HepG2 (cell line): ENCODE results near the gene DIS3L2.
"Not testable (repeated sequence)": the region's sequence is repeated elsewhere in the genome, so short reads cannot be mapped to it uniquely, and the experiment has no call there.

ENCODE experiments used
- ELF4 ChIP-seq: sonication (generic); formaldehyde crosslinking; IDR thresholded peaks from 2 replicates; pipeline ENCODE4 v1.5.0; 2020; ENCODE audit warnings: missing genetic modification reagents, mild to moderate bottlenecking, moderate library complexity, borderline replicate concordance
- EZH2 ChIP-seq: conservative IDR thresholded peaks from 2 replicates; pipeline ENCODE4 v1.6.1; 2012; ENCODE audit warnings: mild to moderate bottlenecking, low read depth, low read length, moderate library complexity
- FOXM1 ChIP-seq: sonication (generic); formaldehyde crosslinking; IDR thresholded peaks from 2 replicates; pipeline ENCODE4 v1.5.0; 2020; ENCODE audit warnings: missing genetic modification reagents
- PAF1 ChIP-seq: IDR thresholded peaks from 2 replicates; pipeline ENCODE4 v1.6.1; 2016; ENCODE audit warnings: missing genetic modification reagents, missing compliant biosample characterization
- SNAI1 ChIP-seq: sonication (generic); formaldehyde crosslinking; IDR thresholded peaks from 2 replicates; pipeline ENCODE4 v1.5.0; 2020; ENCODE audit warnings: mild to moderate bottlenecking, missing genetic modification reagents, borderline replicate concordance
- SUZ12 ChIP-seq: fragments of 150-350 bp; IDR thresholded peaks from 2 replicates; pipeline ENCODE4 v1.6.1; 2014; ENCODE audit warnings: low read depth, low read length
- ZNF274 ChIP-seq: sonication (generic); formaldehyde crosslinking; IDR thresholded peaks from 2 replicates; pipeline ENCODE4 v1.5.1; 2020; ENCODE audit warnings: mild to moderate bottlenecking, missing genetic modification reagents
- TF ChIP-seq, protein P1 (sequence below): sonication (generic); formaldehyde crosslinking; IDR thresholded peaks from 2 replicates; pipeline ENCODE4 v1.5.0; 2020; ENCODE audit warnings: mild to moderate bottlenecking, missing genetic modification reagents, moderate library complexity
- TF ChIP-seq, protein P2 (sequence below): sonication (generic); formaldehyde crosslinking; IDR thresholded peaks from 2 replicates; pipeline ENCODE4 v1.4.0; 2020; ENCODE audit warnings: missing genetic modification reagents; ENCODE audit errors: not compliant biosample characterization

DNA sequence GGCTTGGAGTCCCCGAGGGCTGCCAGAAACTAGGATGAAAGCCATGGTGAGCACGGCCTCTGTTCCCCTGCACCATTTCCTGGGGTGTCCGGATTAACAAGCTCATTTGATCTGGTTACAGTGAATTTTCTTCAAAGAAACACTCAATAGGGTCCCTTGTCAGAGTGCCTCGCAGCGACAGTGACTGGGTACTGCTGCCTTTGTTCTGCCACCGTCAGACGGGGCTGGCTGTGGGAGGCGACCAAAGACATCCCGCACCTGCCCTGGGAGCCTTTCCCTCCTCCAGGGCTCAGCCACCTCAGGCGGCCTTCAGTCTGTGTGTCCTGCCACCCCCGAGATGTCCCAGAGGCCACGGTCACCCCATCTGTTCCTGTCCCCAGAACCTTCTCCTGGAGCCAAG is 408.5 kb downstream of the DIS3L2 start:
- TF ChIP-seq PAF1 (CRISPR knock-in tag); EZH2; FOXM1; SNAI1; ELF4 (CRISPR knock-in tag); SUZ12; ZNF274 (CRISPR knock-in tag): not testable (repeated sequence)
- TF ChIP-seq, protein P1, sequence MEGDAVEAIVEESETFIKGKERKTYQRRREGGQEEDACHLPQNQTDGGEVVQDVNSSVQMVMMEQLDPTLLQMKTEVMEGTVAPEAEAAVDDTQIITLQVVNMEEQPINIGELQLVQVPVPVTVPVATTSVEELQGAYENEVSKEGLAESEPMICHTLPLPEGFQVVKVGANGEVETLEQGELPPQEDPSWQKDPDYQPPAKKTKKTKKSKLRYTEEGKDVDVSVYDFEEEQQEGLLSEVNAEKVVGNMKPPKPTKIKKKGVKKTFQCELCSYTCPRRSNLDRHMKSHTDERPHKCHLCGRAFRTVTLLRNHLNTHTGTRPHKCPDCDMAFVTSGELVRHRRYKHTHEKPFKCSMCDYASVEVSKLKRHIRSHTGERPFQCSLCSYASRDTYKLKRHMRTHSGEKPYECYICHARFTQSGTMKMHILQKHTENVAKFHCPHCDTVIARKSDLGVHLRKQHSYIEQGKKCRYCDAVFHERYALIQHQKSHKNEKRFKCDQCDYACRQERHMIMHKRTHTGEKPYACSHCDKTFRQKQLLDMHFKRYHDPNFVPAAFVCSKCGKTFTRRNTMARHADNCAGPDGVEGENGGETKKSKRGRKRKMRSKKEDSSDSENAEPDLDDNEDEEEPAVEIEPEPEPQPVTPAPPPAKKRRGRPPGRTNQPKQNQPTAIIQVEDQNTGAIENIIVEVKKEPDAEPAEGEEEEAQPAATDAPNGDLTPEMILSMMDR (CRISPR knock-in tag), result not testable (repeated sequence)
- TF ChIP-seq, protein P2, sequence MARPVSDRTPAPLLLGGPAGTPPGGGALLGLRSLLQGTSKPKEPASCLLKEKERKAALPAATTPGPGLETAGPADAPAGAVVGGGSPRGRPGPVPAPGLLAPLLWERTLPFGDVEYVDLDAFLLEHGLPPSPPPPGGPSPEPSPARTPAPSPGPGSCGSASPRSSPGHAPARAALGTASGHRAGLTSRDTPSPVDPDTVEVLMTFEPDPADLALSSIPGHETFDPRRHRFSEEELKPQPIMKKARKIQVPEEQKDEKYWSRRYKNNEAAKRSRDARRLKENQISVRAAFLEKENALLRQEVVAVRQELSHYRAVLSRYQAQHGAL (CRISPR knock-in tag), result not testable (repeated sequence)
